Chondrocyte (in vitro differentiated cells): ENCODE data around the gene FRMD4A. TPM values are rescaled to one million over a fixed set of nuclear protein-coding genes. Genes with fewer than 3 reads are reported as not detected.

Experiments
- DNase-seq: peaks from one replicate; pipeline ENCODE4 v3.0.0; 2021; ENCODE audit warnings: mixed read lengths, low spot score
- H3K27ac Mint-ChIP-seq: one replicate; pipeline ENCODE4 v1.8.0; 2021; ENCODE audit warnings: mild to moderate bottlenecking, moderate library complexity, mixed read lengths; ENCODE audit not compliant: unreplicated experiment
- H3K27me3 Mint-ChIP-seq: 2 replicates; pipeline ENCODE4 v1.8.0; 2021; ENCODE audit warnings: low read depth, mixed read lengths
- H3K36me3 Mint-ChIP-seq: 2 replicates; pipeline ENCODE4 v1.8.0; 2021; ENCODE audit warnings: low read depth, mixed read lengths
- H3K4me1 Mint-ChIP-seq: 2 replicates; pipeline ENCODE4 v1.8.0; 2021; ENCODE audit warnings: low read depth, mild to moderate bottlenecking, mixed read lengths
- H3K4me3 Mint-ChIP-seq: one replicate; pipeline ENCODE4 v1.8.0; 2021; ENCODE audit warnings: mild to moderate bottlenecking, moderate library complexity, mixed read lengths; ENCODE audit not compliant: unreplicated experiment
- H3K9me3 Mint-ChIP-seq: 2 replicates; pipeline ENCODE4 v1.8.0; 2021; ENCODE audit warnings: low read depth, mixed read lengths
- CTCF ChIP-seq: fragments of 200-600 bp; sonication (generic); IDR thresholded peaks from 2 replicates; pipeline ENCODE4 v1.5.0; 2021; ENCODE audit warnings: antibody characterized with exemption, mild to moderate bottlenecking, moderate library complexity
- total RNA-seq: library from RNA; stranded (reverse); gene quantifications from 3 replicates; pipeline ENCODE4 v1.2.1, GENCODE V29; 2021

FRMD4A gene
- total RNA-seq, 1 donor from 2014 or later: 129 TPM

- Mint-ChIP-seq H3K36me3 (peaks cover 19% of the 10 kb centered on the region), H3K27me3 (no peaks in the 10 kb centered on the region), H3K27ac (peak overlapping the region; percentile 77), H3K4me3 (no peak overlapping the region), H3K9me3 (no peaks in the 10 kb centered on the region), H3K4me1 (peaks cover 55% of the 10 kb centered on the region)
- TF ChIP-seq CTCF: no peak
- no peak for DNase-seq
Observed at GRCh38 chr10:13803566-13804554, 526.9 kb downstream of the FRMD4A start.

DNA sequence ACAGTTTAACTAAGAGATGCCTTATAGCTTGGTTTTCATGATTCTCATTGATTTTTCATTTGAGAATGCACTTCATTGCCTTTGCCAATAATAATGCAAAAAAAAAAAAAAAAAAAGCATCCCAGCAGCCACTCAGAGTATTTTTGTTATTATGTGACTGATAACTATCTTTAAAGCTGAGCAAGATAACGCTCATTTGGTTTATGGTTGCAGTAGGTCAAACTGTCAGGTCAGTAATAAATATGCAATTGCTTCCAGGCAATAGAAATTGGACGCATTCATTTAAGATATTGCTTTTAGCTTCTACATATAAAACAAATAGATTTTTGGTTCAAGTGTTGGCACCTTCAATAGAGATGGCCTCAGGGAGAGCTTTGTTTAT lies 528.8 kb downstream of the FRMD4A start:
- Mint-ChIP-seq H3K9me3 (no peaks in the 10 kb centered on the region), H3K36me3 (peaks cover 25% of the 10 kb centered on the region), H3K27me3 (no peaks in the 10 kb centered on the region), H3K4me3 (no peak overlapping the region), H3K27ac (no peak overlapping the region), H3K4me1 (peaks cover 40% of the 10 kb centered on the region)
- no peak for DNase-seq
- TF ChIP-seq CTCF: no peak

DNA sequence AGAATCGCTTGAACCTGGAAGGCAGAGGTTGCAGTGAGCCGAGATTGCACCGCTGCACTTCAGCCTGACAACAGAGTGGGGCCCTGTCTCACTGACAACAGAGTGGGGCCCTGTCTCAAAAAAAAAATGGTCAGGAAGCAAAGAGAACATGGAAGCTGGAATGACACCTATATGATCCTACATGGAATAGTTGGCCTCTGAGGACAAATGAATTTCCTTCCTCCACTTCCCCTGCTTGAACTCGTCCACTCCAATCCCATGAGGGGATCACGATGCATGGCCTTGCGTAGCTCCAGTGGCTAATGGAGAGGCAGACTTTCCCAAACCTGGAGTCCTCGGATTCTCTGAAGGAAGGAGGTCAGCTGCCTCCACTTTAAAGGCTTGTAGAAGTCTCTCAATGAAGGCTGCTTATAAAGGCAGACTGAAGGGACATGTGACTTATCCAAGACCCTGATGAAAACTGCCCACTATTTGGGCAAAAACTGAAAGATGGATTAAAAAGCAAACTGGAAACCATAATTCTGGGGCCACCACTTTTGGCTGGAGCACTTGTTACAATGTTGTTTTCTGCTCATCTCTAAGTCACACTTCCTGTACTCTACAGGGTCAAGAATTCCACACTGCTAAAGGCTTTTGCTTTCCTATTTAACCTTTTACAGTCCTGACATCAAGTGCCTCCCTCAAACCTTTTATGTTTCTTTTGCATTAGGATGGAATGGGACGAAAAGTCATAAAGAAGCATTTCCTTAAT lies 529.4 kb downstream of the FRMD4A start:
- H3K27ac Mint-ChIP-seq: no peak overlapping the region

GRCh38 chr10:13797164-13797563 lies 533.6 kb downstream of the FRMD4A start:
- Mint-ChIP-seq H3K9me3 (no peaks in the 10 kb centered on the region), H3K36me3 (peaks cover 36% of the 10 kb centered on the region), H3K27ac (no peak overlapping the region), H3K27me3 (no peaks in the 10 kb centered on the region), H3K4me3 (no peak overlapping the region), H3K4me1 (peaks cover 15% of the 10 kb centered on the region)
- no peak for TF ChIP-seq CTCF
- DNase-seq: no peak

More for the DNA sequence above, 529.4 kb downstream of the FRMD4A start:
- Mint-ChIP-seq H3K4me3 (no peak overlapping the region), H3K4me1 (peaks cover 39% of the 10 kb centered on the region), H3K9me3 (no peaks in the 10 kb centered on the region), H3K36me3 (peaks cover 26% of the 10 kb centered on the region), H3K27me3 (no peaks in the 10 kb centered on the region)
- no peak for DNase-seq
- TF ChIP-seq CTCF: no peak
